Measurements from ENCODE around the gene NRXN3.

Gene NRXN3

DNA sequence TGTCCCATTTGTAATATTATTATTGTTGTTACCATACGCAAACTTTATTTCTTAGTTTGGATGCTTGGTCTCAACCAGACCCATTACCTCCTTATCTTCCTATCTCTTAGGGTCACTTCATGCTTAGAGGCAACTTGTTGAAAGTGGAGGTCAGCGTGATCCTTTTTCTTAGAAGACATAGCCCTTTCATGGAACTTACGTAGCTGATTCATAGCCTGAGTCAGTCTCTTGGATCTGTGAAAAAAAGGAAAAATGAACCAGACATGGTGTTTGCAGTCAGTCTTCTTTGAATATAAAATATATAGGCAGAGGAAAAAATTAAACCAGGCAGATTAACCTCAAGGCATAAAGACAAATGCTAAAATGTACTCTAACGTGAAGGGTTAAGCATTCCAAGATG, 1427.4 kb downstream of the NRXN3 start:
- Mint-ChIP-seq H3K4me3 (no peak overlapping the region), H3K36me3 (ENCODE audit: low read depth) (no peaks in the 10 kb centered on the region), H3K27me3 (no peaks in the 10 kb centered on the region), H3K27ac (no peak overlapping the region), H3K9me3 (no peaks in the 10 kb centered on the region), H3K4me1 (ENCODE audit: low read depth) (no peaks in the 10 kb centered on the region)

DNA sequence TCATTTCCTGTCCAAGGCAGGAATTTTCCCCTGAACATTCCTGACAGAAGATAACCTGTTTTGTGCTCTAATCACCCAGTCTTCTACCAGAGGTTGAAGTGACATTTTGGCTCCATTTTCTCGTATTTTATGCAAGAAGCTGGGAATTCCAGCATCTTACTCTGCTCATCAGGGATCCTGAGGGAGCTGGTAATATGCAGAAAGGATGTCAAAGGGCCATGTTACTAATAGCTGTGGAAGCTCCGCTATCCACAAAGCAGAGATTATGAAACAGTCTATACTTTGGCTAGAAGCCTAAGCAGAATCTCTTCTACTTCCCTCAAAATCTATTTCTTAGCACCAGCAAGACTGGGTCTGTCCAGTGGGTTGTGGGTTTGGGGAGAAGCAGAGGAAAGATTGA, 1428.2 kb downstream of the NRXN3 start:
- no peaks in the 10 kb centered on the region for H3K27me3 Mint-ChIP-seq
- H3K4me3 Mint-ChIP-seq = no peak overlapping the region
- H3K4me1 Mint-ChIP-seq (ENCODE audit: low read depth) = no peaks in the 10 kb centered on the region
- no peak overlapping the region for H3K27ac Mint-ChIP-seq
- H3K36me3 Mint-ChIP-seq (ENCODE audit: low read depth) = no peaks in the 10 kb centered on the region
- H3K9me3 Mint-ChIP-seq = no peaks in the 10 kb centered on the region

DNA sequence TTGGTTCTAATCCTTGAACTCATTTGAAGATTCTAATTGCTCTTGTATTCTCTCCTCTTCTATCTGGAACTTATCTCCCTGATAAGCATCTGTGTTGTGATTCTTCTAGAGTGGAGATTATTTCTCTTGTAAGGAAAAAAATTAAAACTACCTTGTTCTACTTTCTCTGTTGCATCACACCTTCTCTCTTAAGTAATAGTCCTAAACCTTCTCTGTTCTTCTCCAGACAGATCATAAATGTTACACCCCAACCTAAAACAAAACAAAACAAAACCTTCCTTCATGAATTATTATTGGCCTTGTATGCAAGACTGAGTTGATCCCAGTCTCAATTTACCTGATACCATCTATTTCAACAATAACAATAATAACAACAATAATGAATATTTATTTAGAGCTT, 1429.1 kb downstream of the NRXN3 start:
- no peaks in the 10 kb centered on the region for H3K36me3 Mint-ChIP-seq (ENCODE audit: low read depth)
- H3K27me3 Mint-ChIP-seq = no peaks in the 10 kb centered on the region
- H3K4me1 Mint-ChIP-seq (ENCODE audit: low read depth) = no peaks in the 10 kb centered on the region
- H3K27ac Mint-ChIP-seq = no peak overlapping the region
- H3K4me3 Mint-ChIP-seq = no peak overlapping the region
- H3K9me3 Mint-ChIP-seq = no peaks in the 10 kb centered on the region

DNA sequence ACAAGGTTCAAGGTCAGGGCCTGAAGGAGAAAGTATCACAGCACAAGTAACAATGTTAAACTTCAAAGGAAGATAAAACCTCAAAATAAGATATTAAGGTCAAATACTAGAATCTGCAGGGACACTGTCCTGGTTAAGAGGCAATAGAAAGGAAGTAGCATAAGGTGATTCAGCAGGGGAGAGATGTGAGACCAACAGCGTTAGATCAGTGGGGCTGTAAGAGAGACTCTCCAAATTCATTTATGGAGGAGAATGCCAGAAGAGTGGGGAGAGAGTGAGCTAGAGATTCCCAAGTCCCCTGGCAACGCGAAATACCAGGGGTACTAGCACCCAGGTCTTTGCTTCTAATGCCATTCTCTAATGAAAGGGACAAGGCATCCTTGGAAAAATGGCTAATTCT, 1430.2 kb downstream of the NRXN3 start:
- no peak overlapping the region for H3K4me3 Mint-ChIP-seq
- H3K27ac Mint-ChIP-seq = no peak overlapping the region
- no peaks in the 10 kb centered on the region for H3K36me3 Mint-ChIP-seq (ENCODE audit: low read depth)
- no peaks in the 10 kb centered on the region for H3K4me1 Mint-ChIP-seq (ENCODE audit: low read depth)
- no peaks in the 10 kb centered on the region for H3K27me3 Mint-ChIP-seq
- no peaks in the 10 kb centered on the region for H3K9me3 Mint-ChIP-seq

DNA sequence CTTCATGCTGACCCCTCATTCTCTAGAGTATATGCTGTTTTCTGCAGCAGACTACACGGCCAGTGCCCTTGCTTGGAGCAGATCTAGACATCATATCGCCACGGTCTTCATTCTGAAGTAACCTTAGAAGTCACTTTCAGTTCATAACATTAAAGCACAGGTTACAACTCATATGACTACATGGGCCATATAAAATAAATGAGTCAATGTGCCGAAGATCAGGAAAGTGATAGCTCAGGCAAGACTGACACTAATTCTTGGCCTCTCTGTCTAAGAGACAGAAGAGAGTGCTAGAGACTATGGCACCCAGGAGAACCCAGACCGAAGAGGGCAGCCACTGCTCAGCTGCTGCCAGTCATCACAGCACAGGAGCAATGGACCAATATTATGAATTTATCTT, 1431.4 kb downstream of the NRXN3 start:
- Mint-ChIP-seq H3K4me3 (no peak overlapping the region), H3K27ac (no peak overlapping the region), H3K36me3 (ENCODE audit: low read depth) (no peaks in the 10 kb centered on the region), H3K4me1 (ENCODE audit: low read depth) (no peaks in the 10 kb centered on the region), H3K9me3 (no peaks in the 10 kb centered on the region), H3K27me3 (no peaks in the 10 kb centered on the region)

DNA sequence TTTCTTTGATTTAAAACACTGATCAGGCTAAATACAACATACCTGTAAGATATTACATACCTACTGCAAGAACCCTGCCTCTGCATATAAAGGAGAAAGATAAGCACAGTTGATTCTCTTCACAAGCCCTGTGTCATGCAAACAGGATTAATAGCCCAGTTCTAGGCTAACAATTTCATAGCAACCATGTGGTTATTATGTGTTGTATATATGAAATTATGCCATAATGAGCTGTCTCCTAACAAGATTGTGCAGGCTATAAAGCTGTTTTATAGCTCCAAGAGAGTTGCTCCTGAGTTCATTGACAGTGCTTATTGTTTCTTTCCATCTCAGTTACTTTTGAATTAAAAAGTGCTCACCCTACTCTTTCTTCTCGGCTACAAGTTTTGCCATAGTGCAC, 1431.9 kb downstream of the NRXN3 start:
- Mint-ChIP-seq H3K9me3 (no peaks in the 10 kb centered on the region), H3K4me3 (no peak overlapping the region), H3K4me1 (ENCODE audit: low read depth) (no peaks in the 10 kb centered on the region), H3K36me3 (ENCODE audit: low read depth) (no peaks in the 10 kb centered on the region), H3K27me3 (no peaks in the 10 kb centered on the region), H3K27ac (no peak overlapping the region)

DNA sequence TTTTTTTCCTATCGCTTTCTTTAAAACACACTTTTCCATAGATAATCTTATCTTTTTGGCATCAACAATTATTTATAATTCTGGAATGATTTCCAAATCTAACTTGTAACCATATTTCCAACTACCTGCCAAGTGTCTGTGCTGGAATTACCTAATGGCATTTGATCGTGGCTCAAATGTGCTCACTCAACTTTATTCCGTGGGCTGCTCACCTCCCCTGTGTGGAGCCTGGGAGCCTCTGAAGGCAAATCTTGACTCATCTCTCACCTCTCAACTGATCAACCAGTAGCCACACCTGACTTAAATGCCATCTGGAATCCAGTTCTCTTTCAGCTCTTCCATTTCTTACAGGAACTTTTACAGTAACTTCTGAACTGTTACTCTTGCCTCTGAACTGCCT, 1432.6 kb downstream of the NRXN3 start:
- Mint-ChIP-seq H3K9me3 (no peaks in the 10 kb centered on the region), H3K36me3 (ENCODE audit: low read depth) (no peaks in the 10 kb centered on the region), H3K27ac (no peak overlapping the region), H3K27me3 (no peaks in the 10 kb centered on the region), H3K4me1 (ENCODE audit: low read depth) (no peaks in the 10 kb centered on the region), H3K4me3 (no peak overlapping the region)

DNA sequence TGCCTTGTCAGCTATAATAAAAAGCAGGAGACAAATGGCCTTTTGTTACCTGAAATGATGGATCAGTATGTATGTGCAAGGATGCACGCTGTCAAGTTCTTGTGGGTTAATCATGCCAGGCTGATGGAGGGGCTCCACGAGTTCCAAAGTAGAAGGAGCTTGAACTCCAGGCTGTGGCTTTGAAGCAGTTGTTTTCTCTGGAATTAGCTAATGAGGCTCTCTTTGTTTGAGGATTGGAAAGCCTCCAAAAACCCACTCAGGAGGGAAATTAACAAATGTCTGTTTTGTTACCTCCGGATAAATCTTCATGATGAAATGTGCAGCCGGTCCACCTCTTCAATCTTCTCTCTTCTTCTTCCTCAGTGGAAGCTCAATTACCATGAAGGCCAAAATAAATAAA, 1435.7 kb downstream of the NRXN3 start:
- Mint-ChIP-seq H3K9me3 (no peaks in the 10 kb centered on the region), H3K27ac (no peak overlapping the region), H3K4me3 (no peak overlapping the region), H3K4me1 (ENCODE audit: low read depth) (no peaks in the 10 kb centered on the region), H3K36me3 (ENCODE audit: low read depth) (no peaks in the 10 kb centered on the region), H3K27me3 (no peaks in the 10 kb centered on the region)

DNA sequence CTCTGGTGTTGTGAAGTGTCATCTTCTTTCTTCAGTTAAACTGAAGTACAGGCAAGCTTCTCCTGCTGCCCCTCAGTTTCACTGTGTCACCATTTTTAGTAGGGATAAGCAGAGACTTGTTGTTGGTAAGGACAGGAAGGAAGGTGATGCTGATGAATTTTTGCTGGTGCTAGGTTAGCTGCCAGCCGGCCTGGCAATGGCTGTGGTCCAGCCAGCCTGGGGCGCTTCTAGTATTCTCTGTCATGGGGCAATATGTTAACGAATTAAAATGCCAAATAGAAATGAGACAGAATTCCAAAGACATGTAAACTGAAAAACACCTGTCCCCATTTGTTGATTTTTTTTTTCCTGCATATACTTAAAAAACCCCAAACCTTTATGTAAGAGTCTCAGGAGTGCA, 1438.3 kb downstream of the NRXN3 start:
- H3K36me3 Mint-ChIP-seq (ENCODE audit: low read depth) = no peaks in the 10 kb centered on the region
- no peak overlapping the region for H3K4me3 Mint-ChIP-seq
- H3K27ac Mint-ChIP-seq = no peak overlapping the region
- peaks cover 3% of the 10 kb centered on the region for H3K9me3 Mint-ChIP-seq
- H3K27me3 Mint-ChIP-seq = no peaks in the 10 kb centered on the region
- H3K4me1 Mint-ChIP-seq (ENCODE audit: low read depth) = peaks cover 6% of the 10 kb centered on the region

DNA sequence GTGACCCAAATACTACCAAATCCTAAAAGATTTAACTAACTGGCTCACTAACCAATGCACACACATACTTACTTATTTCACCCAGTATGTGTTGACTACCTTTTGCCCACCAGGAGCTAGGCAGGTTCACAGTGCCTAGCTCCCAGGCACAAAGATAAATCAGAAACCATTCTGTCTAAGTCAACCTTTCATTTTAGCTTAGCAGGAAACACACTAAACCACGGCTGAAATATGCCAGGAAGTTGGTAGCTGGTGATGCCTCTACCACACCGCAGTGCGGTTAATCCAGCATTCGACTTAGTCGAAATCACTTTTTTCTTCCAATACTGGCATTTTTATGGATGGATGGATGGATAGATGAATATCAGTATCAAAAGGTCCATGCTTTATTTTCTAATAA, 1443.5 kb downstream of the NRXN3 start:
- Mint-ChIP-seq H3K4me1 (ENCODE audit: low read depth) (peaks cover 7% of the 10 kb centered on the region), H3K9me3 (peaks cover 11% of the 10 kb centered on the region), H3K36me3 (ENCODE audit: low read depth) (no peaks in the 10 kb centered on the region), H3K4me3 (no peak overlapping the region), H3K27ac (no peak overlapping the region), H3K27me3 (no peaks in the 10 kb centered on the region)

DNA sequence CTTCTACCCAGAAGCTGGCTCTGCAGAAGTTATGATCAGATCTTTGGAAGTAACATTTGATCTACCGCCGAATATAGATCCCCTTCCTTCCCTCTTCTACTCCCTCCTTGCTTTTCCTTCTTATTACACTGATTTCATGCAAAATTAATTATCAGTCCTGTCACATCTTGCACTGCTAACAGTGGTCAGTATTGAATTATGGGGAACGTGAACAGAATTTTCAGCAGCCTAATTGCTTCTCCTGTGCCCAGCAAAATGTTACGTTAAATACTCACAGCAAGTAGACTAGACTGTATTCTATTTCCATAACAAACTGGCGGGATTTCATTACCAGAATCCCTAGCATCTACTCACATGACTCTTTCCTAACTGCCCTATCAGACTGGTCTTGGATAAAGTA, 1444.3 kb downstream of the NRXN3 start:
- Mint-ChIP-seq H3K4me3 (no peak overlapping the region), H3K27ac (no peak overlapping the region), H3K36me3 (ENCODE audit: low read depth) (no peaks in the 10 kb centered on the region), H3K9me3 (peaks cover 11% of the 10 kb centered on the region), H3K4me1 (ENCODE audit: low read depth) (peaks cover 7% of the 10 kb centered on the region), H3K27me3 (no peaks in the 10 kb centered on the region)

DNA sequence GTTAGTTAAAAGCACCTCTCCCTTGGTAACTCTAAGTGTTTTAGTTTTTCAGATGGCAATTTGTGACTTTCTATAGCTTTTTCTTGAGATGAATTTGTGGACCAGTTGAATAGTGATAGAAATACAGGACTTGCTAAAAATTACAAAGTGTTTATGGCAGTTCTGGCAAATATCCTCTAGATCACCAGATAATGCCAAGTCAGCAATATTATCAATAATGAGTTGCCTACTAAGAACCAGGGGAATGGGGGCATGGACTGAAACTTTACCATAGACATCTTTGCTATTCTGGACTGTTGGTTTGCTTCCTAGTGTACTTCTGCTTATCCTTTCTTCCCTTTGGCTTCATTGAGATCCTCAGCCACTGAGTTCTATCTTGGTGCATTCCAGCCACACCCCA, 1456.9 kb downstream of the NRXN3 start:
- no peaks in the 10 kb centered on the region for H3K4me1 Mint-ChIP-seq (ENCODE audit: low read depth)
- no peaks in the 10 kb centered on the region for H3K36me3 Mint-ChIP-seq (ENCODE audit: low read depth)
- no peak overlapping the region for H3K4me3 Mint-ChIP-seq
- no peaks in the 10 kb centered on the region for H3K27me3 Mint-ChIP-seq
- no peak overlapping the region for H3K27ac Mint-ChIP-seq
- peaks cover 7% of the 10 kb centered on the region for H3K9me3 Mint-ChIP-seq

DNA sequence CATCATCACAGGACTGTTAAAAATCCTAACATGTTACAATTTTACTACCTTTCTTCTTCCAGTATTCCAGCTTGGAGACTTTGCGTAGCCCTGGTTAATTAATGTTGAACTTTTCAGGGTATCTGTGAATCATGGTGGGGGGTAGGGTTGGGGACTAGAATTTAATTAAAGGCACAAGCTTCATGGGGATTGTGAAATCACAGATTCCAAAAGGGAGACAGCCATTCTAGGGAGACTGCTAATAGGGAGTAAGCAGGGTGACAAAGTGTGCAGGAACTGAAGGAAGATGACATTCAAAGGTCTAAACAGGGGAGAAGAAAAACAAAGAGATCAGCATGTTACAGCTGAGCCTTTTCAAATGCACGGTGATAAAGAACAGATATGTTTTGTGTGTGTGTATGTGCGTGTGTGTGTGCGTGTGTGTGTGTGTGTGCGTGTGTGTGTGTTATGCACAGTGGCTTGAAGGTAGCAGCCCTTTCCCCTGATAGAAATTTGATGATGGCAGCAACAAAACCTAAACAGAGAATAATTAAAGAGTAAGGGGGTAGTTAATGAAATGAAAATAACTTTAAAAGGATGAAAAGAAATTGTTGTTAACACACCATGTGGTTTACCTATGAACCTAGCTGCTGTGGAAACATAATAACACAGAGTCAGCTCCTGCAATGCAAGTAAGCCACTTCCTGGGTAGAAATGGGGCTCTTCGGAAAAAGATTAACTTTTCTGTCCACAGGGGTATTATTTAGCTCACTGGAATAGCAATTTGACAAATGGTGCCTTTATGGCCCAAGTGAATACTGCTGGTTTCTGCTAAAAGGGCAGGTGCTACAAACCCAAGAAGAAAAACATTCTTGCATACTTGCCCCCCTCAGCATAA, 1459.5 kb downstream of the NRXN3 start:
- Mint-ChIP-seq H3K4me3 (no peak overlapping the region), H3K27ac (no peak overlapping the region), H3K4me1 (ENCODE audit: low read depth) (no peaks in the 10 kb centered on the region), H3K36me3 (ENCODE audit: low read depth) (no peaks in the 10 kb centered on the region), H3K9me3 (peaks cover 13% of the 10 kb centered on the region), H3K27me3 (no peaks in the 10 kb centered on the region)

DNA sequence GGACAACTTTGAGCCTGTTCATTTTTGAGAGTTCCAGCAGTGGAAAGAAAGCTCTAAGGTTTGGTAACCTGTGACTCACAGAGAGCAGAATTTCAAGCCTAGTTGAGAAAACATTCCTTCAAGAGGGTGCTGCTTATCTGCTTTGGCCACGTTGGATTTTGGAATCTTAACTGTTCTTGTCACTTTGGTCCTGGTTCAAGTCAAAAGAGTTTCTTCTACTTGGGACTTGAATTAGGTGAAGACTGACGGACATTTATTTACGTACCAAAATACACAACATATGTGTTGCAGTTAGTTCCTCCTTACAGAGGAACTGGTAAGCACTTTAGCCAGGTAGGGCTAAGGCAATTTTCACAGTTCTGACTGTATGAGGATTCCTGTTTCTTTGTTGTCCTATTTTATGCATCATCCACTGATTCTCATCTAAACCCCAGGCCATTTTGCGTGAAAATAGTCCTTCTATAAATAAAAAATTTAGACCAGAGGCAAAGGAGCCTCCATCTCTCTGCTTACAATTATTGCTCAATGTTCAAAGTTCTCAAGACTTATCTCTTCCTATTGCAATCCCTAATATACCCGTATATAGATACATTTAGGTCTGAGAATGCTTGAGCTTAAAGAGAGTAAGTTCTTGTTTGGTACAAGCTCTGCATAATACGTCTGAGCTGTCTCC, 1460.3 kb downstream of the NRXN3 start:
- Mint-ChIP-seq H3K4me3 (no peak overlapping the region), H3K9me3 (peaks cover 13% of the 10 kb centered on the region), H3K27me3 (no peaks in the 10 kb centered on the region)

DNA sequence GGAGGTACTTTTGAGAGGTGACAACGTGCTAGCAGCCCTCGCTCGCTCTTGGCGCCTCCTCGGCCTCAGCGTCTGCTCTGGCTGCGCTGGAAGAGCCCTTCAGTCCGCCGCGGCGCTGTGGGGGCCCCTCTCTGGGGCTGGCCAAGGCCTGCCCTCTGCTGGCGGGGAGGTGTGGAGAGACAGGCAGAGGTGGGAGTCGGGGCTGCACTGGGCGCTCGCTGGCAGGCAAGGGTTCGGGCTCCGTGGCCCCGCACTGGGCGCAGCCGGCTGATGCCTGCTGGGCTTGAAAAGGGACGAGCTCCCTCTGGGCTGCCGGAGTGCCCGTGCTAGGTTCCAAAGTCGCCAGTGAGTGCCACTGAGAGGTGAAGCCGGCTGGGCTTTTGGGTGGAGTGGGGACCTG, 1461.1 kb downstream of the NRXN3 start:
- no peaks in the 10 kb centered on the region for H3K4me1 Mint-ChIP-seq (ENCODE audit: low read depth)
- H3K4me3 Mint-ChIP-seq = no peak overlapping the region
- H3K9me3 Mint-ChIP-seq = peaks cover 13% of the 10 kb centered on the region
- no peaks in the 10 kb centered on the region for H3K36me3 Mint-ChIP-seq (ENCODE audit: low read depth)
- H3K27me3 Mint-ChIP-seq = no peaks in the 10 kb centered on the region
- H3K27ac Mint-ChIP-seq = no peak overlapping the region

More for the DNA sequence above, 1460.3 kb downstream of the NRXN3 start:
- Mint-ChIP-seq H3K4me1 (ENCODE audit: low read depth) (no peaks in the 10 kb centered on the region), H3K36me3 (ENCODE audit: low read depth) (no peaks in the 10 kb centered on the region), H3K27ac (no peak overlapping the region)
